Fibroblast of mammary gland (primary cell): ENCODE results near the gene WFDC1.

Experiments used
- DNase-seq: peaks from one replicate; pipeline ENCODE4 v3.0.0-alpha.2; 2010; ENCODE audit warnings: low read depth
- H3K4me3 ChIP-seq: 2 replicates; pipeline ENCODE4 v1.5.1; 2011; ENCODE audit warnings: low read depth, mild to moderate bottlenecking, low read length, moderate library complexity; ENCODE audit not compliant: control insufficient read depth
- CTCF ChIP-seq: conservative IDR thresholded peaks from 2 replicates; pipeline ENCODE4 v1.5.1; 2011; ENCODE audit warnings: low read depth, low read length, inconsistent platforms; ENCODE audit not compliant: control insufficient read depth, insufficient read depth

WFDC1 gene

GRCh38 chr16:84378099-84378498 lies 83.4 kb downstream of the WFDC1 start:
- TF ChIP-seq CTCF: no peak
- DNase-seq: no peak
- H3K4me3 ChIP-seq: no peak overlapping the region

GRCh38 chr16:84378567-84378966 lies 83.9 kb downstream of the WFDC1 start:
- no peak for DNase-seq
- H3K4me3 ChIP-seq: no peak overlapping the region
- TF ChIP-seq CTCF: no peak

GRCh38 chr16:84379008-84379708 lies 84.5 kb downstream of the WFDC1 start:
- H3K4me3 ChIP-seq: no peak overlapping the region
- TF ChIP-seq CTCF: no peak
- no peak for DNase-seq
